WERI-Rb-1 (cell line): ENCODE measurements around the gene FSHR.

Experiments
- DNase-seq: peaks from one replicate; pipeline ENCODE4 v3.0.0-alpha.2; 2020
- H3K27ac ChIP-seq: fragments of 250-450 bp; sonication (Bioruptor Pico); 2 replicates; pipeline ENCODE4 v1.5.1; 2020; ENCODE audit warnings: mild to moderate bottlenecking, moderate library complexity
- H3K27me3 ChIP-seq: fragments of 250-450 bp; sonication (Bioruptor Pico); 2 replicates; pipeline ENCODE4 v1.5.1; 2021; ENCODE audit warnings: mild to moderate bottlenecking, low read depth, moderate library complexity; ENCODE audit not compliant: insufficient read depth, severe bottlenecking
- H3K36me3 ChIP-seq: fragments of 250-450 bp; sonication (Bioruptor Pico); 2 replicates; pipeline ENCODE4 v1.5.1; 2020; ENCODE audit warnings: mild to moderate bottlenecking, moderate library complexity
- H3K4me3 ChIP-seq: 2 replicates; pipeline ENCODE4 v1.5.1; 2011; ENCODE audit warnings: low read depth, mild to moderate bottlenecking, control low read depth, low read length
- H3K9me3 ChIP-seq: fragments of 250-450 bp; sonication (Bioruptor Pico); 2 replicates; pipeline ENCODE4 v1.5.1; 2021; ENCODE audit warnings: mild to moderate bottlenecking, moderate library complexity; ENCODE audit not compliant: severe bottlenecking
- TF ChIP-seq, protein P1 (sequence below): IDR thresholded peaks from 2 replicates; pipeline ENCODE4 v1.5.1; 2011; ENCODE audit warnings: low read depth, mild to moderate bottlenecking, control low read depth, inconsistent platforms, low read length

Gene FSHR

GRCh38 chr2:49154140-49154539 lies at the start of gene FSHR:
FSHR (minus strand) TSS chr2:49154515; CDS start chr2:49154417, 98 bp downstream.
- H3K27ac ChIP-seq: no peak within 1 kb of the TSS
- TF ChIP-seq, protein P1, sequence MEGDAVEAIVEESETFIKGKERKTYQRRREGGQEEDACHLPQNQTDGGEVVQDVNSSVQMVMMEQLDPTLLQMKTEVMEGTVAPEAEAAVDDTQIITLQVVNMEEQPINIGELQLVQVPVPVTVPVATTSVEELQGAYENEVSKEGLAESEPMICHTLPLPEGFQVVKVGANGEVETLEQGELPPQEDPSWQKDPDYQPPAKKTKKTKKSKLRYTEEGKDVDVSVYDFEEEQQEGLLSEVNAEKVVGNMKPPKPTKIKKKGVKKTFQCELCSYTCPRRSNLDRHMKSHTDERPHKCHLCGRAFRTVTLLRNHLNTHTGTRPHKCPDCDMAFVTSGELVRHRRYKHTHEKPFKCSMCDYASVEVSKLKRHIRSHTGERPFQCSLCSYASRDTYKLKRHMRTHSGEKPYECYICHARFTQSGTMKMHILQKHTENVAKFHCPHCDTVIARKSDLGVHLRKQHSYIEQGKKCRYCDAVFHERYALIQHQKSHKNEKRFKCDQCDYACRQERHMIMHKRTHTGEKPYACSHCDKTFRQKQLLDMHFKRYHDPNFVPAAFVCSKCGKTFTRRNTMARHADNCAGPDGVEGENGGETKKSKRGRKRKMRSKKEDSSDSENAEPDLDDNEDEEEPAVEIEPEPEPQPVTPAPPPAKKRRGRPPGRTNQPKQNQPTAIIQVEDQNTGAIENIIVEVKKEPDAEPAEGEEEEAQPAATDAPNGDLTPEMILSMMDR: no peak
- H3K36me3 ChIP-seq: no peaks in the 10 kb centered on the region
- H3K4me3 ChIP-seq: no peak within 1 kb of the TSS
- H3K27me3 ChIP-seq: no peaks in the 10 kb centered on the region
- no peaks in the 10 kb centered on the region for H3K9me3 ChIP-seq
- DNase-seq: no peak

DNA sequence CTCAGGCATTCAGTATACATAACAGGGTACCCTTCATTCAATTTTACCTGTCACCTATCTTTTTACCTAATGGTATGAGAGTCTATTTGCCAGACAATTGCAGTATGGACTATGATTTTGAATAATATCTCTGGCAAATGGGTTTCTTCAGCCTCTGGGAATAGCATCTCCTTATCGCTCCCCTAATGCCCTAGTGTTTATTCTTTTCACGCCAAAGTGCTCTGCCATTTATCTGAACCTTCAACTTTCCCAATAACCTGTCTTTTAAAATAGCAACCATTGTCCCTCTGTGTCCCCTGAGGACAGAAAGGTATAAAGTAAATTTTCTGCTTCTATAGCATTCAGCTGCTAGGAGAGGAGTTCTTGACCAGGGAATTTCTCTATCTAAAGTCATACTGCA lies 45.0 kb upstream of the FSHR start:
- H3K27me3 ChIP-seq: no peaks in the 10 kb centered on the region
- TF ChIP-seq, protein P1: no peak
- H3K9me3 ChIP-seq: no peaks in the 10 kb centered on the region
- no peak overlapping the region for H3K27ac ChIP-seq
- no peak for DNase-seq
- H3K36me3 ChIP-seq: no peaks in the 10 kb centered on the region
- no peak overlapping the region for H3K4me3 ChIP-seq

DNA sequence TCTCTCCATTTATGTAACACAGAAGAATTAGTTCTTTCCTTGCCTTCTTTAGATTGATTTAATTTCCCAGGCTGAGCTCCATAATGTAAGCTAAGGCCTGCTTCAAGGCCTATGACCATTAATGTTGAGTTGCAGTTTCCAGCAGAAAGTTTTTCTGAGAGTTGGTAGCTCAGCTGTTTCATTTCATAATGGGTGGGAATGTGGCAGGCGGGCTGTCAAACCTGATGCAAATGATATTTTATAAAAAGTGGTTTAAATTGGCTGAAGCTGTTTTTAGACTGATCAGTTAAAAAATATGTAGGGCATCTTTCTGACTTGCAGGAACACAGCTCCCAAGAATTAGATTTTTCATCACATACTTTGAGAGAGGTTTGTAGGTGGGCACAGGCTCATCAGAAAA lies 40.4 kb upstream of the FSHR start:
- no peak overlapping the region for H3K4me3 ChIP-seq
- DNase-seq: no peak
- H3K36me3 ChIP-seq: no peaks in the 10 kb centered on the region
- H3K27me3 ChIP-seq: no peaks in the 10 kb centered on the region
- TF ChIP-seq, protein P1: no peak
- H3K27ac ChIP-seq: no peak overlapping the region
- H3K9me3 ChIP-seq: no peaks in the 10 kb centered on the region

GRCh38 chr2:49192036-49192435 lies 37.7 kb upstream of the FSHR start:
- DNase-seq: no peak
- Histone ChIP-seq H3K9me3 (no peaks in the 10 kb centered on the region), H3K36me3 (no peaks in the 10 kb centered on the region), H3K4me3 (no peak overlapping the region), H3K27me3 (no peaks in the 10 kb centered on the region), H3K27ac (no peak overlapping the region)
- TF ChIP-seq, protein P1: no peak

GRCh38 chr2:49189512-49190225 lies 35.4 kb upstream of the FSHR start:
- H3K9me3 ChIP-seq: no peaks in the 10 kb centered on the region
- H3K36me3 ChIP-seq: no peaks in the 10 kb centered on the region
- H3K27ac ChIP-seq: no peak overlapping the region
- no peak overlapping the region for H3K4me3 ChIP-seq
- no peaks in the 10 kb centered on the region for H3K27me3 ChIP-seq
- no peak for DNase-seq
- TF ChIP-seq, protein P1: no peak

GRCh38 chr2:49186050-49186648 lies 31.8 kb upstream of the FSHR start:
- DNase-seq: no peak
- no peak overlapping the region for H3K27ac ChIP-seq
- TF ChIP-seq, protein P1: no peak
- H3K27me3 ChIP-seq: no peaks in the 10 kb centered on the region
- no peak overlapping the region for H3K4me3 ChIP-seq
- no peaks in the 10 kb centered on the region for H3K9me3 ChIP-seq
- H3K36me3 ChIP-seq: no peaks in the 10 kb centered on the region
